Parathyroid adenoma (tissue), 2 donors: ENCODE results near the gene KYNU.

ENCODE experiments used
- H2AFZ ChIP-seq: fragments of 300-600 bp; sonication (generic); one replicate; pipeline ENCODE4 v1.7.0; 2017; ENCODE audit warnings: antibody characterized with exemption, mild to moderate bottlenecking
- H3K27ac ChIP-seq: fragments of 300-600 bp; sonication (generic); one replicate; pipeline ENCODE4 v1.7.0; 2017
- H3K27me3 ChIP-seq: fragments of 300-600 bp; sonication (generic); one replicate; pipeline ENCODE4 v1.7.0; 2017; ENCODE audit warnings: low read length; ENCODE audit not compliant: control insufficient read depth, insufficient read depth
- H3K36me3 ChIP-seq: fragments of 300-600 bp; sonication (generic); one replicate; pipeline ENCODE4 v1.7.0; 2017; ENCODE audit warnings: low read length; ENCODE audit not compliant: control insufficient read depth, insufficient read depth
- H3K4me1 ChIP-seq: fragments of 300-600 bp; sonication (generic); one replicate; pipeline ENCODE4 v1.7.0; 2017; ENCODE audit warnings: control low read depth
- H3K4me2 ChIP-seq: fragments of 300-600 bp; sonication (generic); one replicate; pipeline ENCODE4 v1.7.0; 2017; ENCODE audit warnings: low read length
- H3K4me3 ChIP-seq: fragments of 300-600 bp; sonication (generic); one replicate; pipeline ENCODE4 v1.7.0; 2017; ENCODE audit warnings: low read depth, low read length
- H3K79me2 ChIP-seq: fragments of 300-600 bp; sonication (generic); one replicate; pipeline ENCODE4 v1.7.0; 2017; ENCODE audit warnings: control low read depth
- H3K9ac ChIP-seq: fragments of 300-600 bp; sonication (generic); one replicate; pipeline ENCODE4 v1.7.0; 2017; ENCODE audit warnings: mild to moderate bottlenecking
- H3K9me3 ChIP-seq: fragments of 300-600 bp; sonication (generic); one replicate; pipeline ENCODE4 v1.7.0; 2017; ENCODE audit warnings: low read length; ENCODE audit not compliant: control insufficient read depth
- TF ChIP-seq, protein P1 (sequence below): fragments of 300-600 bp; sonication (generic); IDR thresholded peaks from one replicate; pipeline ENCODE4 v1.7.0; 2017; ENCODE audit warnings: antibody characterized with exemption, mild to moderate bottlenecking
- donor health status: primary hyperparathyroidism.

KYNU gene

DNA sequence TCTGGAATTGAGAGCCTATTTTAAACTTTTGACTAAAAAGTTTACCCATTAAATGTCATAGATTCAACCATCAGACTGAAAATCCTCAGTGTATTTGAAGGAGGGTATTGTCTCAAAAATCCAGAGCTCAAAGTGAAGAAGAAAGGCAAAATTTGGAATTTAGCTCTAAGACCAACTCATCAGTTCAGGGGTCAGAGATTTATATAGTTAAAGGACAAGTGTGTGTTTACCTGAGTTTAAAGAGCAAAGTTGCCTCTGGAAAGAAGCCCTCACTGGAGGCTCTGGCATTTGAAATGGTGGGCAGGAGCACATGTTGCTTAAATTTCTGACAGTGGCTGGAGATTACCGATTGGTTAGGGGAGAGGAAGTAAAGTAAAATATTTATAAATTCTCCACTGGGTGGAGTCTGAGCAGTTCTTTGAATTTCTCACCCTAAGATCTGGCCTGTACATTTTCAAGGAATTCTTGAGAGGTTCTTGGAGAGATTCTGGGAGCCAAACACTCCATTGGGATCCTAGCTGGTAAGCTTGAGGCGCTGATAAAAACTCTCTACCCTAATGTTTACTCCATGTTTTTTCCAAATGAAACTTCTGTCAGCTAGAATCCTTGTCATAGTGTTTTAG lies at the start of gene KYNU:
KYNU (plus strand) TSS at position 449 of the 623 bp plus-strand sequence. CDS start 7,704 bp downstream, outside the sequence.
- H3K9ac ChIP-seq, result no peak within 1 kb of the TSS
- H3K4me3 ChIP-seq, result no peak within 1 kb of the TSS

DNA sequence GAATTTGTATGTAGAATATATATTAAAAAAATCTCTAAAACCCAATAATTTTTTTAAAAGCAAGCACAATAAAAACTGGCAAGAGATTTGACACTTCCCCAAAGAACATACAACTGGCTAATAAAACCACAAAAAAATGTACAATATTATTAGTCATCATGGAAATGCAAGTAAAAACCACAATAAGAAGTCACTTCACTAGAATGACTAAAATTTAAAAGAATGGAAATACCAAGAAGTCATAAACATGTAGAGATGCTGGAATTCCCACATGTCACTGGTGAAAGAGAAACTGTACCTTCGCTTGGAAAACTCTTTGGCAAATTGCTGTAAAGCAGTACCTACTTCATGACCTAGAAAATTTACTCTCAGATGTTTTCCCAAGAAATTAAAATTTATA lies 43.4 kb upstream of the KYNU start:
- Histone ChIP-seq H3K9ac (no peak overlapping the region), H3K4me2 (no peak overlapping the region)
- TF ChIP-seq, protein P1, sequence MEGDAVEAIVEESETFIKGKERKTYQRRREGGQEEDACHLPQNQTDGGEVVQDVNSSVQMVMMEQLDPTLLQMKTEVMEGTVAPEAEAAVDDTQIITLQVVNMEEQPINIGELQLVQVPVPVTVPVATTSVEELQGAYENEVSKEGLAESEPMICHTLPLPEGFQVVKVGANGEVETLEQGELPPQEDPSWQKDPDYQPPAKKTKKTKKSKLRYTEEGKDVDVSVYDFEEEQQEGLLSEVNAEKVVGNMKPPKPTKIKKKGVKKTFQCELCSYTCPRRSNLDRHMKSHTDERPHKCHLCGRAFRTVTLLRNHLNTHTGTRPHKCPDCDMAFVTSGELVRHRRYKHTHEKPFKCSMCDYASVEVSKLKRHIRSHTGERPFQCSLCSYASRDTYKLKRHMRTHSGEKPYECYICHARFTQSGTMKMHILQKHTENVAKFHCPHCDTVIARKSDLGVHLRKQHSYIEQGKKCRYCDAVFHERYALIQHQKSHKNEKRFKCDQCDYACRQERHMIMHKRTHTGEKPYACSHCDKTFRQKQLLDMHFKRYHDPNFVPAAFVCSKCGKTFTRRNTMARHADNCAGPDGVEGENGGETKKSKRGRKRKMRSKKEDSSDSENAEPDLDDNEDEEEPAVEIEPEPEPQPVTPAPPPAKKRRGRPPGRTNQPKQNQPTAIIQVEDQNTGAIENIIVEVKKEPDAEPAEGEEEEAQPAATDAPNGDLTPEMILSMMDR, result no peak

More for the DNA sequence above, at the start of gene KYNU:
- H3K27ac ChIP-seq, result no peak within 1 kb of the TSS
- no peak within 1 kb of the TSS for H3K4me2 ChIP-seq
- no peaks in the 10 kb centered on the region for H3K36me3 ChIP-seq
- no peak within 1 kb of the TSS for H2AFZ ChIP-seq
- no peaks in the 10 kb centered on the region for H3K27me3 ChIP-seq
- H3K79me2 ChIP-seq, result no peaks in the 10 kb centered on the region
- no peaks in the 10 kb centered on the region for H3K4me1 ChIP-seq
- H3K9me3 ChIP-seq, result no peaks in the 10 kb centered on the region
- TF ChIP-seq, protein P1, result no peak

DNA sequence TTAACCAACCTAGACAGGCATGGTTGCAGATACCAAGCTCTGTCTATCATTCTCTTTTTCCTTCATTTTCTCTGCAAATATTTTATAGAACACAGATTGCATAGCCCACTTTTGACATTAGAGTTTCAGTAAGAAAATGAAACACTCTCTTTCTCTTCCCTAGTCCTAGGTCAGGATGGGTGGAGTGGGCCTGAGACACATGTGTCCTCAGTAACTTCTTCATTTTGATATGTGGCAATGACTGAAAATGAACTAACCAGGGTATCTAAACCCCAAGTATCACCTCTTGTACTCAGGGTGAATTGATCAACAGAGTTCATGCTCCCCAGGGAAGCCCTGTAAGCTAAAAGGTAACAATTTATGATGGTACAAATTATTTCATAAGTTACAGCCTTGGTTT lies 37.0 kb upstream of the KYNU start:
- Histone ChIP-seq H3K36me3 (no peaks in the 10 kb centered on the region), H3K9me3 (no peaks in the 10 kb centered on the region), H3K4me1 (no peaks in the 10 kb centered on the region), H3K27me3 (no peaks in the 10 kb centered on the region), H3K4me3 (no peak overlapping the region), H3K27ac (no peak overlapping the region), H3K79me2 (no peaks in the 10 kb centered on the region), H3K9ac (no peak overlapping the region), H2AFZ (no peak overlapping the region), H3K4me2 (no peak overlapping the region)
- TF ChIP-seq, protein P1, result no peak

More for the DNA sequence above, 43.4 kb upstream of the KYNU start:
- Histone ChIP-seq H3K36me3 (no peaks in the 10 kb centered on the region), H2AFZ (no peak overlapping the region), H3K4me3 (no peak overlapping the region), H3K4me1 (no peaks in the 10 kb centered on the region), H3K27ac (no peak overlapping the region), H3K27me3 (no peaks in the 10 kb centered on the region), H3K9me3 (no peaks in the 10 kb centered on the region), H3K79me2 (no peaks in the 10 kb centered on the region)

DNA sequence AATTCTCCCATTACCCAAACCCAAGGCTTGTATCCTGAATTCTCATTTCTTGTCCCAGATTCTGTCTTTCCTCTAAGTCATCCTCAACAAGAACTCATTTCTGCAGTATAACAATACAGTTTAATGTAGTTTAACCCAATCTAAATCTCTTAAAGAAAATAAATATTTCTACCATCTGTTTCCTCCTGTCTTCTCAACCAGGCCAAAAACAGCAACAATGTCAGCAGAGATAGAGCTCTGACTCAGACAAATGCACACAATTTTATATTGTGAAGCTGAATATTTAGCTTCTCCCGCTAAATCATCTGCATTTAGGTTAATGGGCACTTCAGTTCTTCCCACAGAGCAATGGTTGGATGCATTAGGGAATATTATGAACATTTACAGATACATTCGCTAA lies 35.7 kb upstream of the KYNU start:
- Histone ChIP-seq H3K79me2 (no peaks in the 10 kb centered on the region), H3K27ac (no peak overlapping the region), H3K9ac (no peak overlapping the region), H3K36me3 (no peaks in the 10 kb centered on the region), H3K4me2 (no peak overlapping the region), H3K4me1 (no peaks in the 10 kb centered on the region), H3K9me3 (no peaks in the 10 kb centered on the region), H3K27me3 (no peaks in the 10 kb centered on the region), H3K4me3 (no peak overlapping the region), H2AFZ (no peak overlapping the region)
- TF ChIP-seq, protein P1, result no peak

DNA sequence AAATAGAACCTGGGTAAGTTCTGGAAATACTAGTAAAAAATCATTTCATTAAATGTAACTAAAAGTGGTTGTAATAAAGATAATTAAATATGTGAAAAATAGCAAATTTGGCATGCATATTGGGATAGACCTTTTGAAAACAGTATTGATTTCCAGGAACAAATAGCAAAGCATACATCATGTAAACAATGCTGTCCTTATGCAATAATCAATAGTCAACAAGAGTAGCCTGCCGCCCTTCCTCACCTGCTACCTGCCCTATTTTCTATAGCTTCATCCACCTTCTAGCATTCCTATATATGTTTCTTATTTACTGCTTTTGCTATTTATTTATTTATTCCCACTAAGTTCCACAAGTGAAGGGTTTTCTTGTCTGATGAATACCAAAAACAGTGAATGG lies 35.1 kb upstream of the KYNU start:
- Histone ChIP-seq H3K4me2 (no peak overlapping the region), H3K27ac (no peak overlapping the region), H3K4me3 (no peak overlapping the region), H3K4me1 (no peaks in the 10 kb centered on the region), H3K79me2 (no peaks in the 10 kb centered on the region), H2AFZ (no peak overlapping the region), H3K27me3 (no peaks in the 10 kb centered on the region), H3K9ac (no peak overlapping the region), H3K36me3 (no peaks in the 10 kb centered on the region), H3K9me3 (no peaks in the 10 kb centered on the region)
- TF ChIP-seq, protein P1, result no peak
